HL-60 (cell line): ENCODE measurements around the gene PTP4A2.
A peak's percentile ranks its signal among the peaks of the same experiment; 100 is the strongest.

ENCODE experiments used
- DNase-seq, 2 experiments: peaks; one replicate each; pipeline ENCODE4 v3.0.0-alpha.2; 2010 to 2020; ENCODE audit warnings: low read depth in 1 of 2, low spot score in 1 of 2
- H3K27ac ChIP-seq: fragments of 250-450 bp; sonication (Bioruptor Pico); replicated peaks from 2 replicates; pipeline ENCODE4 v1.5.1; 2020; ENCODE audit warnings: mild to moderate bottlenecking, moderate library complexity
- H3K27me3 ChIP-seq: fragments of 250-450 bp; sonication (Bioruptor Pico); 2 replicates; pipeline ENCODE4 v1.5.1; 2021; ENCODE audit warnings: mild to moderate bottlenecking, moderate library complexity; ENCODE audit not compliant: insufficient read depth, poor library complexity, severe bottlenecking
- H3K4me3 ChIP-seq: replicated peaks from 2 replicates; pipeline ENCODE4 v1.5.1; 2011; ENCODE audit warnings: mild to moderate bottlenecking, control low read depth, low read length; ENCODE audit not compliant: insufficient read depth
- GABPA ChIP-seq: IDR thresholded peaks from 2 replicates; pipeline ENCODE4 v1.6.1; 2012; ENCODE audit warnings: low read depth
- POLR2AphosphoS5 ChIP-seq: IDR thresholded peaks from 2 replicates; pipeline ENCODE4 v1.6.1; 2012; ENCODE audit warnings: low read depth
- SPI1 ChIP-seq: IDR thresholded peaks from 2 replicates; pipeline ENCODE4 v1.6.1; 2012; ENCODE audit warnings: low read depth, mild to moderate bottlenecking, borderline replicate concordance
- TF ChIP-seq, protein P1 (sequence below): IDR thresholded peaks from 2 replicates; pipeline ENCODE4 v1.6.1; 2012; ENCODE audit warnings: low read depth; ENCODE audit not compliant: insufficient replicate concordance
- TF ChIP-seq, protein P2 (sequence below): IDR thresholded peaks from one replicate; pipeline ENCODE4 v1.5.1; 2011; ENCODE audit warnings: low read length, control low read depth, inconsistent platforms; ENCODE audit not compliant: insufficient read depth

The PTP4A2 gene

DNA sequence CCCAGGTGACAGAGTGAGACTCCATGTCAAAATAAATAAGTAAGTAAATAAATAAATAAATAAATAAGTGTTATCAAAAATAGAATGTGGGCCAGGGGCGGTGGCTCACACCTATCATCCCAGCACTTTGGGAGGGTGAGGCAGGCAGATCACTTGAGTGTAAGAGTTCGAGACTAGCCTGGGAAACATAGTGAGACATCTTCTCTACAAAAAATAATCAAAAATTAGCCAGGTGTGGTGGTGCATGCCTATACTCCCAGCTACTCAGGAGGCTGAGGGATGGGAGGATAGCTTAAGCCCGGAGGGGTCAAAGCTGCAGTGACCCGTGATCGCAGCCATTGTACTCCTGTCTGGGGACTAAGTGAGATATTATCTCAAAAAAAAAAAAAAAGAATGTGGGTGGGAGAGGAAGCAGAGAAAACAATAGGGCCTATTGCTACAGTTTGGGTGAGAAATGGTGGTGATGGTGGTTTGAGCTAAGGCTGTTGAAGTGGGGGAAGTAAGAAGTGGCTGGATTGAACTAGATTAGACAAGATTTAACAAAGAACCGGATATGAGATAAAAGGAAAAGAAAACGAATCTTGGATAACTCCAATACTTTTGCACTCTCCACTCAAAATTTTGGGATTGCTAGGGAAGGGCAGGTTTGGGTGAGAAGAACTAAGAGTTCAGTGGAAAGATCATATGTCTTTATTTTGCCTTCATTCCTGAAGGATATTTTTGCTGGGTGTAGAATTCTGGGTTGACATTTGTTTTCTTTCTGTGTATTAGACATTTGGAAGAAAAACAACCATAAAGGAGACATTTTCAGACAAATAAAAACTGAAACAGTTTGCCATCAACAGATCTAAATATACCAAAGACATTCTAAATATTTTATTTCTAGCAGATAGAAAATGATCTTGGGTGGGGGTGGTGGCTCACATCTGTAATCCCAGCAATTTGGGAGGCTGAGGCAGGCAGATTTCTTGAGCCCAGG is 65.2 kb downstream of the PTP4A2 start:
- H3K4me3 ChIP-seq = no peak overlapping the region
- TF ChIP-seq POLR2AphosphoS5 (no peak), GABPA (no peak), SPI1 (no peak)
- TF ChIP-seq, protein P1, sequence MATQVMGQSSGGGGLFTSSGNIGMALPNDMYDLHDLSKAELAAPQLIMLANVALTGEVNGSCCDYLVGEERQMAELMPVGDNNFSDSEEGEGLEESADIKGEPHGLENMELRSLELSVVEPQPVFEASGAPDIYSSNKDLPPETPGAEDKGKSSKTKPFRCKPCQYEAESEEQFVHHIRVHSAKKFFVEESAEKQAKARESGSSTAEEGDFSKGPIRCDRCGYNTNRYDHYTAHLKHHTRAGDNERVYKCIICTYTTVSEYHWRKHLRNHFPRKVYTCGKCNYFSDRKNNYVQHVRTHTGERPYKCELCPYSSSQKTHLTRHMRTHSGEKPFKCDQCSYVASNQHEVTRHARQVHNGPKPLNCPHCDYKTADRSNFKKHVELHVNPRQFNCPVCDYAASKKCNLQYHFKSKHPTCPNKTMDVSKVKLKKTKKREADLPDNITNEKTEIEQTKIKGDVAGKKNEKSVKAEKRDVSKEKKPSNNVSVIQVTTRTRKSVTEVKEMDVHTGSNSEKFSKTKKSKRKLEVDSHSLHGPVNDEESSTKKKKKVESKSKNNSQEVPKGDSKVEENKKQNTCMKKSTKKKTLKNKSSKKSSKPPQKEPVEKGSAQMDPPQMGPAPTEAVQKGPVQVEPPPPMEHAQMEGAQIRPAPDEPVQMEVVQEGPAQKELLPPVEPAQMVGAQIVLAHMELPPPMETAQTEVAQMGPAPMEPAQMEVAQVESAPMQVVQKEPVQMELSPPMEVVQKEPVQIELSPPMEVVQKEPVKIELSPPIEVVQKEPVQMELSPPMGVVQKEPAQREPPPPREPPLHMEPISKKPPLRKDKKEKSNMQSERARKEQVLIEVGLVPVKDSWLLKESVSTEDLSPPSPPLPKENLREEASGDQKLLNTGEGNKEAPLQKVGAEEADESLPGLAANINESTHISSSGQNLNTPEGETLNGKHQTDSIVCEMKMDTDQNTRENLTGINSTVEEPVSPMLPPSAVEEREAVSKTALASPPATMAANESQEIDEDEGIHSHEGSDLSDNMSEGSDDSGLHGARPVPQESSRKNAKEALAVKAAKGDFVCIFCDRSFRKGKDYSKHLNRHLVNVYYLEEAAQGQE = no peak
- TF ChIP-seq, protein P2, sequence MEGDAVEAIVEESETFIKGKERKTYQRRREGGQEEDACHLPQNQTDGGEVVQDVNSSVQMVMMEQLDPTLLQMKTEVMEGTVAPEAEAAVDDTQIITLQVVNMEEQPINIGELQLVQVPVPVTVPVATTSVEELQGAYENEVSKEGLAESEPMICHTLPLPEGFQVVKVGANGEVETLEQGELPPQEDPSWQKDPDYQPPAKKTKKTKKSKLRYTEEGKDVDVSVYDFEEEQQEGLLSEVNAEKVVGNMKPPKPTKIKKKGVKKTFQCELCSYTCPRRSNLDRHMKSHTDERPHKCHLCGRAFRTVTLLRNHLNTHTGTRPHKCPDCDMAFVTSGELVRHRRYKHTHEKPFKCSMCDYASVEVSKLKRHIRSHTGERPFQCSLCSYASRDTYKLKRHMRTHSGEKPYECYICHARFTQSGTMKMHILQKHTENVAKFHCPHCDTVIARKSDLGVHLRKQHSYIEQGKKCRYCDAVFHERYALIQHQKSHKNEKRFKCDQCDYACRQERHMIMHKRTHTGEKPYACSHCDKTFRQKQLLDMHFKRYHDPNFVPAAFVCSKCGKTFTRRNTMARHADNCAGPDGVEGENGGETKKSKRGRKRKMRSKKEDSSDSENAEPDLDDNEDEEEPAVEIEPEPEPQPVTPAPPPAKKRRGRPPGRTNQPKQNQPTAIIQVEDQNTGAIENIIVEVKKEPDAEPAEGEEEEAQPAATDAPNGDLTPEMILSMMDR = no peak
- H3K27me3 ChIP-seq = no peaks in the 10 kb centered on the region
- peak overlapping the region; percentile 24; the same call in 1 of the 2 replicates for H3K27ac ChIP-seq
- peak in 1 of 2 experiments; percentile 32 for DNase-seq

DNA sequence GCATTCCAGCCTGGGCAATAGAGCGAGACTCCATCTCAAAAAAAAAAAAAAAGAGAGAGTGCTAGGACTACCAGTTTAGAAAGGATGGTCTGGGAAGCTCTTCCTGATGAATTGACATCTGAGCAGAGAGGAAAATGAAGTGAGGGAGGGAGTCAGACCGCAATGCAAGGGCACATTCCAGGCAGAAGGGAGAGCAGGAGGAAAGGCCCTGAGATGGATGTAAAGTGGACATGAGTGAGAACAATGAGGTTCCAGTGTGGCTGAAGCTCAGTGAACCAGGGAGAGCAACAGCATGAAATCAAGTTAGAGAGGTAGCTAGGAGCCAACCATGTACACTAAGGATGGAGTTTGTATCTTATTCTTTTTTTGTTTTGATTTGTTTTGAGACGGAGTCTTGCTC is 66.5 kb downstream of the PTP4A2 start:
- no peak overlapping the region for H3K27ac ChIP-seq
- TF ChIP-seq, protein P2 = no peak
- TF ChIP-seq SPI1 (no peak), GABPA (no peak), POLR2AphosphoS5 (no peak)
- TF ChIP-seq, protein P1 = no peak
- no peak for DNase-seq
- H3K27me3 ChIP-seq = no peaks in the 10 kb centered on the region
- H3K4me3 ChIP-seq = no peak overlapping the region

DNA sequence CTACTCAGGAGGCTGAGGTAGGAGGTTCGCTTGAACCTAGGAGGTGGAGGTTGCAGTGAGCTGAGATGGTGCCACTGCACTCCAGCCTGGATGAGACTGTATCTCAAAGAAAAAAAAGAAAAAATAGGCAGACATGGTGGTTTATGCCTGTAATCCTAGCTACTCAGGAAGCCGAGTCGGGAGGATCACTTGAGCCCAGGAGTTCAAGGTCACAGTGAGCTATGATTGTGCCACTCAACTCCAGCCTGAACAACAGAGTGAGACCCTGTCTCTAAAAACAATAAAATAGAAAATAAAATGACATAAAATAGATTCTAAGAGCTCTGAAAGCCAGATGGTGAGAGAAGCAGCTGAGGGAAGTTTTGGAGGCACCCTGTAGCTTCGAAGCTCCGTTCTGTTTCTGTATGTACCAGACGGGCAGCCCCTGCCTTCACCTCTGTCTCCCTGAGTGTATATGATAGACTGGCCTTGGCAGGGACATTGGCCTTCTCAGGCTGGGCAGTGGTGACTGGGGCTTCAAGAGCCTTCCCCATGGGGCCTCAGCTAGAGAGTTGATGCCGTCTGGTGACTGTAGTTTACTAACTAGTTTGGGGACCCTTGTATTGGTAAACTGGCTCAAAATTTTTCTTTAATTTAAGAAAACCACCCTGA is 68.0 kb downstream of the PTP4A2 start:
- no peak overlapping the region for H3K27ac ChIP-seq
- DNase-seq = no peak
- no peaks in the 10 kb centered on the region for H3K27me3 ChIP-seq
- TF ChIP-seq GABPA = no peak
- TF ChIP-seq, protein P2 = no peak
- no peak for TF ChIP-seq POLR2AphosphoS5
- TF ChIP-seq, protein P1 = no peak
- TF ChIP-seq SPI1 = no peak
- no peak overlapping the region for H3K4me3 ChIP-seq
